ENCODE measurements around the gene DPH2.
A peak's percentile ranks its signal among the peaks of the same experiment; 100 is the strongest.

Gene DPH2

GRCh38 chr1:43961692-43962091 lies 8.1 kb upstream of the DPH2 start:
- no peak overlapping the region for H3K4me3 ChIP-seq
- no peak overlapping the region for H3K27ac ChIP-seq

GRCh38 chr1:43962324-43962723 lies 7.5 kb upstream of the DPH2 start:
- Histone ChIP-seq H3K4me3 (no peak overlapping the region), H3K27ac (no peak overlapping the region)

GRCh38 chr1:43963006-43963405 lies 6.8 kb upstream of the DPH2 start:
- H3K27ac ChIP-seq = no peak overlapping the region
- no peak overlapping the region for H3K4me3 ChIP-seq

- no peak overlapping the region for H3K27ac ChIP-seq
- H3K4me3 ChIP-seq = no peak overlapping the region
These were observed 5.9 kb upstream of the DPH2 start for GRCh38 chr1:43963890-43964289.

- Histone ChIP-seq H3K4me3 (no peak overlapping the region), H3K27ac (no peak overlapping the region)
These were observed 4.5 kb upstream of the DPH2 start for GRCh38 chr1:43965316-43965715.

- Histone ChIP-seq H3K4me3 (no peak overlapping the region), H3K27ac (no peak overlapping the region)
These were observed 1.4 kb upstream of the DPH2 start for GRCh38 chr1:43968348-43968948.

- no peak overlapping the region for H3K27ac ChIP-seq
- peak overlapping the region in 3 of 7 experiments; percentile 78 to 88 (median 86) for H3K4me3 ChIP-seq
These were observed 429 bp upstream of the DPH2 start for GRCh38 chr1:43969416-43969745.

- H3K27ac ChIP-seq = peak overlapping the region in 16 of 21 experiments; percentile 33 to 87 (median 53)
- H3K4me3 ChIP-seq = peak overlapping the region; percentile 64 to 93 (median 86)
These were observed 692 bp downstream of the DPH2 start for GRCh38 chr1:43970502-43970901.

- Histone ChIP-seq H3K4me3 (peak overlapping the region in 1 of 7 experiments; percentile 88), H3K27ac (no peak overlapping the region)
These were observed 1.1 kb downstream of the DPH2 start for GRCh38 chr1:43970911-43971310.

- no peak overlapping the region for H3K27ac ChIP-seq
- H3K4me3 ChIP-seq = no peak overlapping the region
These were observed 1.6 kb downstream of the DPH2 start for GRCh38 chr1:43971336-43971980.

GRCh38 chr1:43973981-43974442 lies 4.2 kb downstream of the DPH2 start:
- H3K4me3 ChIP-seq = peak overlapping the region; percentile 68 to 99 (median 87)
- H3K27ac ChIP-seq = peak overlapping the region in 20 of 21 experiments; percentile 84 to 98 (median 94)

GRCh38 chr1:43974443-43975248 lies 4.8 kb downstream of the DPH2 start, which contains the start of gene ATP6V0B:
Gene ATP6V0B (plus strand): TSS chr1:43974960. CDS start chr1:43975041, 81 bp downstream.
- peak within 1 kb of the TSS; percentile 84 to 98 (median 94) for H3K27ac ChIP-seq
- H3K4me3 ChIP-seq = peak within 1 kb of the TSS; percentile 68 to 99 (median 87)

- H3K4me3 ChIP-seq = peak overlapping the region; percentile 68 to 99 (median 87)
- H3K27ac ChIP-seq = peak overlapping the region; percentile 84 to 98 (median 94)
These were observed 5.6 kb downstream of the DPH2 start for GRCh38 chr1:43975249-43975961.

GRCh38 chr1:43976045-43976444 lies 6.2 kb downstream of the DPH2 start:
- peak overlapping the region in 13 of 21 experiments; percentile 84 to 98 (median 94) for H3K27ac ChIP-seq
- peak overlapping the region; percentile 68 to 99 (median 87) for H3K4me3 ChIP-seq

- Histone ChIP-seq H3K4me3 (no peak overlapping the region), H3K27ac (peak overlapping the region in 1 of 21 experiments; percentile 98)
These were observed 7.1 kb downstream of the DPH2 start for GRCh38 chr1:43976890-43977289.

GRCh38 chr1:43977376-43978263 lies 7.8 kb downstream of the DPH2 start:
- Histone ChIP-seq H3K27ac (no peak overlapping the region), H3K4me3 (no peak overlapping the region)

- H3K4me3 ChIP-seq = peak overlapping the region in 2 of 7 experiments; percentile 31 to 45
- H3K27ac ChIP-seq = peak overlapping the region in 3 of 21 experiments; percentile 35 to 57 (median 46)
These were observed 8.4 kb downstream of the DPH2 start for GRCh38 chr1:43978264-43978550.

GRCh38 chr1:43978551-43979260 lies 8.9 kb downstream of the DPH2 start, which contains the start of gene B4GALT2:
Gene B4GALT2 (plus strand): TSS chr1:43979210. CDS start chr1:43981161, 1,951 bp downstream.
- Histone ChIP-seq H3K27ac (peak within 1 kb of the TSS; percentile 31 to 95 (median 84)), H3K4me3 (peak within 1 kb of the TSS; percentile 40 to 84 (median 73))

All from skin epidermis (tissue), 12 donors.